Spinal cord (tissue), 10 donors: ENCODE data around the gene FNIP2. TPM values are rescaled to one million over a fixed set of nuclear protein-coding genes. Genes with fewer than 3 reads are reported as not detected.
"Not testable (repeated sequence)": the region's sequence is repeated elsewhere in the genome, so short reads cannot be mapped to it uniquely, and the experiment has no call there.

Experiments used
- DNase-seq, 6 donors: peaks; one replicate each; pipeline versions ENCODE4 v3.0.0 to v3.0.0-alpha.2; 2013 to 2015; ENCODE audit warnings: low spot score in 6 of 6, low read depth in 4 of 6
- H3K27ac ChIP-seq: one replicate; pipeline ENCODE4 v1.5.1; 2013; ENCODE audit warnings: low read depth, low read length, control low read depth
- H3K27me3 ChIP-seq: one replicate; pipeline ENCODE4 v1.6.1; 2013; ENCODE audit warnings: low read length; ENCODE audit not compliant: control insufficient read depth, insufficient read depth
- H3K36me3 ChIP-seq: one replicate; pipeline ENCODE4 v1.6.1; 2013; ENCODE audit warnings: low read length; ENCODE audit not compliant: control insufficient read depth, insufficient read depth
- H3K4me1 ChIP-seq: one replicate; pipeline ENCODE4 v1.6.1; 2013; ENCODE audit warnings: low read length; ENCODE audit not compliant: control insufficient read depth, insufficient read depth
- H3K4me3 ChIP-seq: one replicate; pipeline ENCODE4 v1.5.1; 2013; ENCODE audit warnings: low read depth, low read length, control low read depth
- H3K9me3 ChIP-seq: one replicate; pipeline ENCODE4 v1.6.1; 2013; ENCODE audit warnings: low read length; ENCODE audit not compliant: control insufficient read depth, insufficient read depth
- WGBS: methylation state at CpG from one replicate; pipeline ENCODE4 v1.1.5; 2013; ENCODE audit warnings: missing lambda C conversion rate; ENCODE audit not compliant: insufficient coverage; 5-methylcytosine and 5-hydroxymethylcytosine counted together
- polyA plus RNA-seq, 2 donors: library from polyadenylated mRNA; unstranded; fragments of 120-200 nt; gene quantifications; one replicate each; pipeline ENCODE4 v1.2.1, GENCODE V29; 2013; ENCODE audit not compliant: insufficient read length in 2 of 2
- total RNA-seq, 2 donors: library from RNA; depleted of rRNA in 1 of 2; stranded (reverse); fragments of 120-200 nt in 1 of 2; fragments of >200 nt in 1 of 2; gene quantifications; one replicate each; pipeline versions ENCODE4 v1.2.3 to v1.2.4, GENCODE V29; 2013 to 2014
- donor health status: healthy.

Gene FNIP2
- total and polyA plus RNA-seq, 4 donors = 19.4 to 59.2 (median 28.7) TPM

- peaks cover 4% of the 10 kb centered on the region for H3K4me1 ChIP-seq
- no peaks in the 10 kb centered on the region for H3K9me3 ChIP-seq
- no peak overlapping the region for H3K27ac ChIP-seq
- no peaks in the 10 kb centered on the region for H3K27me3 ChIP-seq
- WGBS = 67% methylated on average over 3 of the region's 5 CpGs
- H3K36me3 ChIP-seq = no peaks in the 10 kb centered on the region
- no peak overlapping the region for H3K4me3 ChIP-seq
- DNase-seq = peak in 1 of 6 donors; percentile 31
Measured at GRCh38 chr4:158827543-158827981, 58.7 kb downstream of the FNIP2 start.

- not testable (repeated sequence) for H3K4me3 ChIP-seq, H3K27me3 ChIP-seq, DNase-seq, H3K27ac ChIP-seq, H3K36me3 ChIP-seq, H3K9me3 ChIP-seq, H3K4me1 ChIP-seq
- 100% methylated on average over 1 of the region's 8 CpGs for WGBS
Measured at GRCh38 chr4:158828151-158828550, 59.3 kb downstream of the FNIP2 start.

- peak in 1 of 6 donors; percentile 28 for DNase-seq
- Histone ChIP-seq H3K27ac (no peak overlapping the region), H3K27me3 (no peaks in the 10 kb centered on the region), H3K4me1 (peaks cover 4% of the 10 kb centered on the region), H3K4me3 (no peak overlapping the region), H3K36me3 (peaks cover 3% of the 10 kb centered on the region), H3K9me3 (no peaks in the 10 kb centered on the region)
- no CpG with 5 or more reads among the region's 2 CpGs for WGBS
Measured at GRCh38 chr4:158829254-158829653, 60.4 kb downstream of the FNIP2 start.

GRCh38 chr4:158833602-158834001 is 64.8 kb downstream of the FNIP2 start:
- H3K27ac ChIP-seq = no peak overlapping the region
- H3K27me3 ChIP-seq = no peaks in the 10 kb centered on the region
- no peak for DNase-seq
- no peak overlapping the region for H3K4me3 ChIP-seq
- H3K36me3 ChIP-seq = peaks cover 5% of the 10 kb centered on the region
- no peaks in the 10 kb centered on the region for H3K9me3 ChIP-seq
- H3K4me1 ChIP-seq = no peaks in the 10 kb centered on the region
- 75% methylated on average over 2 of the region's 5 CpGs for WGBS

GRCh38 chr4:158835226-158836001 is 66.6 kb downstream of the FNIP2 start:
- peaks cover 8% of the 10 kb centered on the region for H3K36me3 ChIP-seq
- H3K27ac ChIP-seq = no peak overlapping the region
- no peaks in the 10 kb centered on the region for H3K27me3 ChIP-seq
- no peaks in the 10 kb centered on the region for H3K9me3 ChIP-seq
- no peak overlapping the region for H3K4me3 ChIP-seq
- no peaks in the 10 kb centered on the region for H3K4me1 ChIP-seq
- no CpG with 5 or more reads among the region's 2 CpGs for WGBS
- no peak for DNase-seq

GRCh38 chr4:158836002-158836369 is 67.2 kb downstream of the FNIP2 start:
- peaks cover 9% of the 10 kb centered on the region for H3K36me3 ChIP-seq
- DNase-seq = no peak
- H3K9me3 ChIP-seq = no peaks in the 10 kb centered on the region
- WGBS = no CpG with 5 or more reads among the region's 1 CpG
- no peak overlapping the region for H3K27ac ChIP-seq
- no peak overlapping the region for H3K4me3 ChIP-seq
- H3K4me1 ChIP-seq = no peaks in the 10 kb centered on the region
- H3K27me3 ChIP-seq = no peaks in the 10 kb centered on the region

- Histone ChIP-seq H3K27ac (no peak overlapping the region), H3K27me3 (no peaks in the 10 kb centered on the region), H3K4me1 (no peaks in the 10 kb centered on the region), H3K9me3 (no peaks in the 10 kb centered on the region), H3K36me3 (peaks cover 9% of the 10 kb centered on the region), H3K4me3 (no peak overlapping the region)
- no peak for DNase-seq
- WGBS = 20% methylated on average over 1 of the region's 4 CpGs
Measured at GRCh38 chr4:158836828-158837449, 68.1 kb downstream of the FNIP2 start.

GRCh38 chr4:158837527-158838141 is 68.8 kb downstream of the FNIP2 start:
- Histone ChIP-seq H3K9me3 (no peaks in the 10 kb centered on the region), H3K36me3 (peaks cover 9% of the 10 kb centered on the region), H3K27me3 (no peaks in the 10 kb centered on the region), H3K27ac (no peak overlapping the region), H3K4me3 (no peak overlapping the region), H3K4me1 (no peaks in the 10 kb centered on the region)
- WGBS = 100% methylated on average over 1 of the region's 2 CpGs
- no peak for DNase-seq

- Histone ChIP-seq H3K4me1 (no peaks in the 10 kb centered on the region), H3K36me3 (peaks cover 6% of the 10 kb centered on the region), H3K27ac (no peak overlapping the region), H3K27me3 (no peaks in the 10 kb centered on the region), H3K9me3 (no peaks in the 10 kb centered on the region), H3K4me3 (no peak overlapping the region)
- no peak for DNase-seq
- WGBS = 100% methylated on average over 4 of the region's 4 CpGs
Measured at GRCh38 chr4:158840131-158840530, 71.3 kb downstream of the FNIP2 start.
